Measurements from ENCODE around the gene FRMD4A.
"Not testable (repeated sequence)": the region's sequence is repeated elsewhere in the genome, so short reads cannot be mapped to it uniquely, and the experiment has no call there.

The FRMD4A gene

DNA sequence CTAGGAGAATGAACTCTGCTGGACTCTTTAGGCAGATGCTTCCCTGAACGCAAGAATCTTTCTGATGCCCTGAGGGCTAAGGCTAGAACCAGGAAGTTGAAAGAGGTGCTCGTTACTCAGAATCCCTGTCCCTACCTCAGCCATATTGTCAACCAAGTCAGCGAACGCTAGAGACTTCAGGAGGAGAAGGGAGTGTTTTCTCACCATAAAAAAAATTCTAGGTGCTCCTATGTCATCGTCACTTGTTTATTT, 384.6 kb downstream of the FRMD4A start:
- DNase-seq (ENCODE audit: low read depth), result no peak

GRCh38 chr10:13945390-13946208, 385.1 kb downstream of the FRMD4A start:
- DNase-seq (ENCODE audit: low read depth), result no peak

- DNase-seq (ENCODE audit: low read depth), result no peak
These were observed 385.9 kb downstream of the FRMD4A start for GRCh38 chr10:13944823-13945222.

DNA sequence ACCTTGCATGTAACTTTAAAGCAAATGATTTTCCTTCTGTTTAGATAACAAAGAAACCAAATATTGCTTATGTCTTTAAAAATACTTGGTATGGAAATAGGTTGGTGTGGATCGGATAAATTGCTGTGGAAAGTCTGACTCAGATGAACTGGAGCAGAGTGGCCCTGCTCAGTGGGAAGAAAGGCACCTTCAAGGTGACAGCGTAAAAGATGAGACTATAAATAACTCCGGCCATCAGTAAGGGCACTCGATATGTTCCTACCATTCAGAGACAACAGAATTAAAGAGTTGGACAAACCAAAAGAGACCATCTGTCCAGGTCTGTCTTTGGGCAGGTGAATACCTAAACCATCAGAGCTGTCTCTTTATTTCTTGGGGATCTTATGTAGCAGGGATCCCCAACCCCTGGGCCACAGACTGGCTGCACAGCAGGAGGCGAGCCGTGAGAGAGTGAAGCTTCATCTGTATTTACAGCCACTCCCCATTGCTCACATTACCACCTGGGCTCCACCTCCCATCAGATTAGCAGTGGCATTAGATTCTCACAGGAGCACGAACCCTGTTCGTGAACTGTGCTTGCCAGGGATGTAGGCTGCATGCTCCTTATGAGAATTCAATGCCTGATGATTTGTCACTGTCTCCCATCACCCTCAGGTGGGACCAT, 386.9 kb downstream of the FRMD4A start:
- no peak for DNase-seq (ENCODE audit: low read depth)

GRCh38 chr10:13942035-13942434, 388.7 kb downstream of the FRMD4A start:
- no peak for DNase-seq (ENCODE audit: low read depth)

DNA sequence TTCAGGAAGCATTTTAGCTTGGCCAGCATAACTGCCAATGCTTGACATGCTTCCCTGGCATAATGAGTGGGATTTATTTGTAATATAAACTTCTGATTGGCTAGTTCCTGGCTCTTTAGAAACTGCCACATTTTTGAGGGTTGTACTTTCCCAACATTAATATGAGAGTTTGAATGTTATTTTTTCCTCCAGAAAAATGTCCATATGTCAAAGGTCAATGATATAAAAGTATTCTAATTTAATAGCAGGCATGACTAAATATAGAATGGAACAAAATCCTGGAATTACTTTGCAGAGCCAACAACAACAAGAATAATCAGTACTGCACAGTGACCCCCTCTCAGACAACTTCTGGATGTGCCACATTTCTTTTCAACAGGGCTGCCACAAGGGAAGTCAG, 391.3 kb downstream of the FRMD4A start:
- no peak for DNase-seq (ENCODE audit: low read depth)

DNA sequence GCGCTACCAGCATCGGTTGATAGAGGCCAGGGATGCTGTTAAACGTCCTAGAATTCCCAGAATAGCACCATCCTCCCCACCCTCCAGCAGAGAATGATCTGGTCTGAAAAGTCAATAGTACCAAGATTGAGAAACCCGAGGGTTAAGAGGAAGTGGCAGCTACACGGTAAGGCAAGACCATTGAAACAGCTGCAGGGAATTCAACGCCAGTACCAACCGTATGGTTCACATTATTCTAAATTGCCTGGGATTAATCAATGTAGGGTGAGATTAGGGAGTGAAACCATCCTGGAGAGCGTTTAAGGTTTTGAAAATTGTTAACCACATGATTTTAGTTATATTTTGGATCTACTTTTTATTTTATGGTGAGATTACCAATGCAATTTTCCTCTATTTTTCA, 391.8 kb downstream of the FRMD4A start:
- DNase-seq (ENCODE audit: low read depth), result no peak

GRCh38 chr10:13936826-13937225, 393.9 kb downstream of the FRMD4A start:
- DNase-seq (ENCODE audit: low read depth), result no peak

- no peak for DNase-seq (ENCODE audit: low read depth)
These were observed 400.6 kb downstream of the FRMD4A start for GRCh38 chr10:13930120-13930519.

DNA sequence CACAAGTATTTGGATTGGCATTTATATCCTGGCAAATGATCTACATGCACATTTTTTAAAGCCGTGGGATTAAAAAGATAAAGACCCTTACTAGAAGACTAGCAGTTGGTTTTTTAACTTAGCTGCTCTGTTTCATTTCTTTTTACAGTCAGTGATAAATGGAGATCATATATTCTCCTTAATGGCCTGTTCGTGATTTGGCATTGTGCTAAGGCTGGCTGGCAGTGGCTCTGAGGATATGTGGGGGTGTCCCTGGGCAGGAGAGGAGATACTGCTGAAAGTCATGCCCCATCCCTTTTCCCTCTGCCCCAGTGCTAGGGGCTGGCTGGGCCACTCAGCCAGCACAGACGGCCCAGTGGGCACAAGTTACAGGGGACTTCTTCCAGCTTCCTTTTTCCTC, 402.3 kb downstream of the FRMD4A start:
- no peak for DNase-seq (ENCODE audit: low read depth)

GRCh38 chr10:13925971-13926780, 404.5 kb downstream of the FRMD4A start:
- no peak for DNase-seq (ENCODE audit: low read depth)

DNA sequence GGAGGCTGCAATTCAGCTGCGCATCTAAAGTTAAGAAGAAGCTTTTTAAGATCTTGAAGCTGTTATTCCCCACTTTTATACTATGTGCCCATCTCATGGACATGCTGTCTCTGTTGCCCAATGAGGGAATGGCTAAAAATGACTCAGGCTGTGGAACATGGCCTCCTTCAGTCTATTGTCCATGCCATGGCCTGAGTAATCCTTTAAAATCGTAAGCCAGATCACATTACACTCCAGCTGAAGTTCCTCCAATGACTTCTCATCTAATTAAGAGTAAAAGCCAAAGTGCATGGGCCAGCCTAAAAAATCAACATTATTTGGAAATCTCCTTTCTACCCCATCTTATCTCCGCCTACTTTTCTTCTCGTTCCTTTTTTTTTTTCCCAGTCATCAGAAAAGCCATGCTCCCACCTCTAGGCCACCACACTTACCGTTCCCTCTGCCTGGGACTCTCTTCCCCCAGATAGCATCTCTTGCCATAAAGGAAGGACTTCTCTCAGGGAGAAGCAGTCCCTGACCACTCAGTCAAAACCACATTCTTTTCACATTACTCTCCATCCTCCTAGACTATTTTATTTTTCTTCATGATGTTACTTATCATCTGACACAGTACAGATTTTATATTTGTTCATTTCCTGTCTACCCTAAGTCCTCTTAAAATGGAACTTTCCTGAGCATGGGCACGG, 406.5 kb downstream of the FRMD4A start:
- DNase-seq (ENCODE audit: low read depth), result no peak

DNA sequence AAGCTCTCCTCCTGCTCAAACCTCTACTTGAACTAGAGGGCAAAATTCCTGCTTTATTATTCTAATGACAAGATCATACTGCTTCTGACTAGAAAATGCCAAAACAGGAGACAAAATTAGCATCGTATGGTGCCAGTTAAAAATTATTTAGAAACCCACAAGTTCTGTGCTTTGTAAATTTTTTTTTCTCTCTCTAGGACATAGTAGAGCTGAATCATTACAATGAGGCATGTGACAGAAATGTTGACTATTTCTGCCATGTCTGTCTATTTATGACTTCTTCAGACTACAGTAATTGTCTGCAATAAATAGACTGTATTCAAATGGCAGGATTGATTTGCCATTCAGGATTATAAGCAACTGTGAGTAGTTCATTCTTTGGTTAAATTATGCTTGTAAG, 408.1 kb downstream of the FRMD4A start:
- no peak for DNase-seq (ENCODE audit: low read depth)

DNA sequence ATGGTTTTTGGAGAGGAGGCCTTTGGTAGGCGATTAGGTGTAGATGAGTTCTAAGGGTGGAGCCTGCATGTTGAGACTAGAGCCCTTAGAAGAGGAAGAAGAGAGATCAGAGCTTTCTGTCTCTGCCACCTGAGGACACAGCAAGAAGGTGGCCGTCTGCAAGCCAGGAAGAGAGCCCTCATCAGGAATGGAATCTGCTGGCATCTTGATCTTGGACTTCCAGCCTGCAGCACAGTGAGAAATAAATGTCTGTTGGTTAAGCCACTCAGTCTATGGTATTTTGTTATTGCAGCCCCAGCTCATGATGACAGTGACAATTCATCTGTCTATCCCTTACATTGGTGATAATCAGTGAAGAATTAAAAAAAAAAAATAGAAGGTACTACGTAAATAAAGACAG, 408.8 kb downstream of the FRMD4A start:
- DNase-seq (ENCODE audit: low read depth), result no peak

- not testable (repeated sequence) for DNase-seq (ENCODE audit: low read depth)
These were observed 409.6 kb downstream of the FRMD4A start for GRCh38 chr10:13921131-13921530.

DNA sequence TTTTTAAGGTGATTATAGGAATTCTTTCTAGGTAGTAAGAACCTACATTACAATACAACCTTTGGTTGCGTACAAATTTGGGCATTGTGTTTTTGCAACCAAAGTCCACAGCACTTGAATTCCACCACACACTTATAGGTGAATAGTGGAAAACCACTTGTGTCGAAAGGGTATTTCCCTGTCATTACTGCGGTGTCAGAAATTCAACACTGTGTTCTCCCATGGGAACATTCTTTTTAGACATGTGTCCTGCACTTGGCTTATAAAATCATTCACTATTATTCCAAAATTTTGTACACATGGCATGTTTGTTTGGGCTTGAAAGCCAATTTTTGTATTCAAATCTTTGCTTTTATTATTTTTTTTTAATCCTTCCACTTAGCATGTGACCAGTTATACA, 410.3 kb downstream of the FRMD4A start:
- no peak for DNase-seq (ENCODE audit: low read depth)

DNA sequence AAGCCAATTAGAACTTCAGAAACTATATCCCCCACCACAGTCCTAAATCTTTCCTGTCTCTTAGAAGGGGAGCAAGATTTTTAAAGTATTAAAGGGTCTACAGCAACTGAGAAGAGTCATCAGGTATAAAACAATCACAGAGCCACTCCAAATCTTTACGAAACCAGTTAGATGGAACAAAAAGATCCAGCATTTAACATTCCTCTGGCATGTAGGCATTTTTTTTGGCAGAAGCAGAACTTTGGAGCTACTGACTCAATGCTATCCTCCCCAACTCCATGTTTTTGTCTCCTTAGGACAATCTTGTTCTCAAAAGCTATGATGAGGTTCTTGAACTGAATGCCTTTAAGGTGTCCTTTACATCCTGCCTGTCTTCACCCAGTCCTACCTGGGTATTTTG, 410.7 kb downstream of the FRMD4A start:
- DNase-seq (ENCODE audit: low read depth), result no peak

DNA sequence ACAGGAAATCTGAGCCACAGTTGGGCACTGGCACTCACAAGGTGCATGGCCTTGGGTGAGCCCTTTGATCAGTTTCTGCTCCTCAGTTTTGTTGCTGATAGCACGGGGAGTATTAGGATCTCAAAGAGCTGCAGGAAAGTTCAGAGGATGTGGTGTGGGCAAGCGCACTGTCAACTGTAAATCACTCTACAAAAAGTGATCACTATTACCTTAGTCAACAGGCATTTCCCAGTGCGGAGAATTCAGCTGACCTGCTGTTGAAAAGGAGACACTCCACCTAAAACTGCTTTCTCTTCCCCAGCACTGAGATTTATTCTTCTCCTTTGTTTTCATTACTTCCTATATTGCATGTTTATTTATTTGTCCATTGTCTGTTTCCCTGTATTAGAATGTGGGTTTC, 412.9 kb downstream of the FRMD4A start:
- no peak for DNase-seq (ENCODE audit: low read depth)

DNA sequence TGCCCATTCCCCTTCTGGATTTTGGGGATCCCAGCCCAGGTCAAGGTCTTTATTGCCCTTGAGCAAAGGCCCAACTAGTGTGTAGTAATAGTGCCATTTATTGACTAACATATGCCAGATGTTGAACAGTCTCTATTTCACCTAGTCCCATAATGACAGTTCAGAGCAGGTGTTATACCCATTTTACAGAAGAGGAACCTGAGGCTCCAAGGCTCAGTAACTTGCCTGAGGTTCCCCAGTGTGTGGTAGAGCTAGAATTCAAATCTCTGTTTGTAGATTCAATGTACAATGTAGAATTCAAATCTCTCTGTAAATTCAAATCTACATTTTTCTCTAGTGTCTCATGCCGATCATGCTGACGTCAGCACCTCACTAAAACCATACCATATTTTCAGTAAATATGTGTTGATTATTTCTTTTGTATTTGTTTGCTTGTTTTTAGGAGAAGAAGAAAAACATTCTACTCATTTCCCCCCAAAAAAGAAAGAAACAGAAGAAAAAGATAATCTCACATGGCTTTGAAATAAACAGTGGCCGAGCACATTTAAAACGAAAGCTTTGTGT, 414.3 kb downstream of the FRMD4A start:
- DNase-seq (ENCODE audit: low read depth), result no peak

DNA sequence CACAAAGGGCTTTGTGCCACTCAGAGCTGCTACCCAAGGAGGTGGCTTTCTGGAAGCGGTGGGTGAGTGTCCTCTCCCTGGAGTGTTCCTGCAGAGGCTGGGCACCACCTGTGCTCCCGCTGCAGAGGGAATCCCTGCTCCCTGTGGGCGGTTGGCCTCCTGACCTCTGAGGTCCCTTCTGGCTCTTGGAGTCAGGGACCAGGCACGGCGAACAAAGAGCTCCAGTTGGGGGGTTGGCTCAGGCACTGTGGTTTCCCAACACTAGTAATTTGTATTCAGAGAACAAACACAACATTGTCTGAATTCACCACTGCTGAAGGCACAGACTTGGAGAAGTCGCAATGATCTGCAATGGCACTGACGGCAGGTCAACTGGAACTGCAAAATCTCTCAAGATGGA, 415.0 kb downstream of the FRMD4A start:
- no peak for DNase-seq (ENCODE audit: low read depth)

DNA sequence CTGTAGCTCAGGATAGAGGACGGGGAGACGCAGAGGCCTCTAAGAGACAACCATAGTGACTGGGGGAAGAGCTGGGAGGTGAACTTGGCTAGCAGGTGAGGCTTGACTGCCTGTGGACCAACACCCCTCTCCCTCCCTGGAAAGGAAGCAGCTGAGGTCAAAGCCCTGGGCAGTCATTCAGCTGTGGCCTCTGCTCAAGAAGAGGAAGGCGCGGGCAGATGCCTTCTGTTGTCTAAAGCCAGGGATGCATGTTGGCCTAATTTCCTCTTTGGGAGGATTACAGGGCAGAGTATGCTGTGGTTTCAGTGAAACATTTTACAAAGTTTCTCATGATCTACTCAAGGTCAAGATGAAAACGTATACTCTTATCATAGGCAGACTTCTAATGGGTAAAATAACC, 416.8 kb downstream of the FRMD4A start:
- no peak for DNase-seq (ENCODE audit: low read depth)

DNA sequence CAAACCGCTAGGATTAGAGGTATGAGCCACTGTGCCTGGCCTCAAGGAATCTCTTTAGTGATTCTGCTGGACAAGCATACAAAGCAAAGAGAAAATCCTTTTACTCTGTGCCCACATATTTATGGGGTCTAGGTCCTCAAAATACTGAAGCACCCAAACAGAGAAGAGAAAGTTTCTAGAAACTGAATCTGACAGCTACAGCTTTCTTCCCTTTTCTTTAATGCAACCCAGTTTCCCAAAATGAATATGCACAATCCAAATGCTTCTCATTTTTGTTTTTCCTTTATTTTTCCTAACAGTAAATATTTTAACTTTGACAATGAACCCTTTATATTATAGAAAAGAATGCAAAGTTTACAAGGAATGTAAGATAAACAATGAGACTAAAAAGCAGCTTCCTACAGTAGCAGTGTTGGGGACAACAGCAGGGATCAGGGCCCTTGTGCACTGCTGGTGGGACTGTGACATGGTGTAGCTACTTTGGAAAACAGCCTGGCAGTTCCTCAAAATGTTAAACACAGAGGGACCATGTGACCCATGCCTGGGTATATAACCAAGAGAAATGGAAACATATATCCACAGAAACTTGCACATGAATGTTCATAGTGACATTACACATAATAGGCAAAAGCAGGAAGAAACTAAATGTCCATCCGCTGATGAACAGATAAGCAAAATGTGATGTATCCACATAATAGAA, 418.8 kb downstream of the FRMD4A start:
- DNase-seq (ENCODE audit: low read depth), result no peak

All from activated T-cell treated with anti-CD3 and anti-CD28 coated beads for 24 hours (primary cell).